ENCODE results near the gene PRUNE2. TPM values are rescaled to one million over a fixed set of nuclear protein-coding genes. Genes with fewer than 3 reads are reported as not detected.

PRUNE2 gene
- total RNA-seq, 6 donors from 2014 or later = 5.6 to 20.4 (median 8.8) TPM

DNA sequence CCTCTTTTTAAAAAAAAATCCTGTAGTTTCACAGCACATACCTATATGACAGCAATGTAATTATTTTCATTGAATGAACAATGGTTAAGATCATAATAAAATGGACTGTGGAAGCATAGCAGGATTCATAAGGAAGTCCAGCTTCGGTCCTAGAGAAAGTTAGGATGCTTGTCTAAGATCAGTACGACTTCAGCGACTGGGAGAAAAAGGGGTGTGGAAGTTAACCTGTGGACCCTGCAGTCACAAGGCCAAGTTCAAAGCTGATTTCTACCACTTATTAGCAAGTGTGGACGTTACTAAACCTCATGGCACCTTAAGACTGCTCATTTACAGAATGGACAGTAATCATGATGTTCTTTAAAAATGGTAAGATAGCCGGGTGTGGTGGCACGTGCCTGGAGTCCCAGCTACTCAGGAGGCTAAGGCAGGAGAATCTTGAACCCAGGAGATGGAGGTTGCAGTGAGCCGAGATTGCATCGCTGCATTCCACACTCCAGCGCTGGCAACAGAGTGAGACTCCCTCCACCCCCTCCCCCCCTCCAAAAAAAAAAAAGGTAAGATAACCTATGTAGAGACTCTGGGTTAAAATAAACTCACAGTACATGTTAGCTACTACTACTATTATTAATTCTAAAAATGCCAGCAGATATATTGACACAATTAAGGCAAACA is 213.3 kb downstream of the PRUNE2 start:
- Histone ChIP-seq H3K27me3 (no peaks in the 10 kb centered on the region), H3K36me3 (no peaks in the 10 kb centered on the region), H3K9me3 (no peaks in the 10 kb centered on the region), H3K27ac (no peak overlapping the region), H3K4me3 (no peak overlapping the region), H3K4me1 (peaks cover 0 to 12% (median 10%) of the 10 kb centered on the region in 4 donors)
- TF ChIP-seq POLR2AphosphoS5 (IDR thresholded peaks at IDR 0.05) (no peak), POLR2A (IDR thresholded peaks at IDR 0.05) (no peak), EP300 (IDR thresholded peaks at IDR 0.05) (no peak)
- TF ChIP-seq, protein P1, sequence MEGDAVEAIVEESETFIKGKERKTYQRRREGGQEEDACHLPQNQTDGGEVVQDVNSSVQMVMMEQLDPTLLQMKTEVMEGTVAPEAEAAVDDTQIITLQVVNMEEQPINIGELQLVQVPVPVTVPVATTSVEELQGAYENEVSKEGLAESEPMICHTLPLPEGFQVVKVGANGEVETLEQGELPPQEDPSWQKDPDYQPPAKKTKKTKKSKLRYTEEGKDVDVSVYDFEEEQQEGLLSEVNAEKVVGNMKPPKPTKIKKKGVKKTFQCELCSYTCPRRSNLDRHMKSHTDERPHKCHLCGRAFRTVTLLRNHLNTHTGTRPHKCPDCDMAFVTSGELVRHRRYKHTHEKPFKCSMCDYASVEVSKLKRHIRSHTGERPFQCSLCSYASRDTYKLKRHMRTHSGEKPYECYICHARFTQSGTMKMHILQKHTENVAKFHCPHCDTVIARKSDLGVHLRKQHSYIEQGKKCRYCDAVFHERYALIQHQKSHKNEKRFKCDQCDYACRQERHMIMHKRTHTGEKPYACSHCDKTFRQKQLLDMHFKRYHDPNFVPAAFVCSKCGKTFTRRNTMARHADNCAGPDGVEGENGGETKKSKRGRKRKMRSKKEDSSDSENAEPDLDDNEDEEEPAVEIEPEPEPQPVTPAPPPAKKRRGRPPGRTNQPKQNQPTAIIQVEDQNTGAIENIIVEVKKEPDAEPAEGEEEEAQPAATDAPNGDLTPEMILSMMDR (IDR thresholded peaks at IDR 0.05) = no peak
- DNase-seq = no peak
- WGBS, 2 donors = 58 to 80% methylated on average over 9 of the region's 9 CpGs
- ATAC-seq (ENCODE audit: low FRiP score in 2 of 2) = no peak

- 6 to 13% methylated on average over 13 of the region's 13 CpGs for WGBS, 2 donors
Measured at GRCh38 chr9:76691517-76692313, 214.2 kb downstream of the PRUNE2 start.

DNA sequence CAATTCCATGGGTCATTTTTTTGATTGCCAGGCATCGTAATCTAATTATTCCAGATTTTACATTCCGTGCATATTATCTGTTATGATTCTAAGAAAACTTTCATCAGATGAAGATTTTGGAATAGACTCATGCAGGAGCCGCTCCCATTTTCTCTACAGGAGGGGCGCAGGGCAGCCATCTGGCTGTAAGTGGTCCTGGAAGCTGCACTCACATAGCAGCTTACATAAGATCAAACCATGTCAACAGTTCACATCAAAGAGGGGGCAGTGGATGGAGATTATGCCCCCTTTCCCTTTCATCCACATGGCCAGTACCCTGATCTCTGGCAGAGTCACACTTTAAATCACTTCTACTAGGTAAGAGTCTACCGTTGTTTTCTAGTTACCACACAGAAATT is 214.9 kb downstream of the PRUNE2 start:
- Histone ChIP-seq H3K9me3 (no peaks in the 10 kb centered on the region), H3K27ac (no peak overlapping the region), H3K27me3 (no peaks in the 10 kb centered on the region), H3K4me3 (no peak overlapping the region), H3K36me3 (no peaks in the 10 kb centered on the region), H3K4me1 (peaks cover 0 to 12% (median 10%) of the 10 kb centered on the region in 4 donors)
- TF ChIP-seq POLR2A (IDR thresholded peaks at IDR 0.05) (no peak), EP300 (IDR thresholded peaks at IDR 0.05) (no peak), POLR2AphosphoS5 (IDR thresholded peaks at IDR 0.05) (no peak)
- TF ChIP-seq, protein P1 (IDR thresholded peaks at IDR 0.05) = no peak
- DNase-seq (no peak), ATAC-seq (ENCODE audit: low FRiP score in 2 of 2) (no peak)
- WGBS, 2 donors = 62 to 64% methylated on average over 5 of the region's 5 CpGs

More at GRCh38 chr9:76691517-76692313, 214.2 kb downstream of the PRUNE2 start:
- peak overlapping the region in 3 of 4 donors; percentile 1 to 36 (median 22) for H3K4me3 ChIP-seq
- H3K27ac ChIP-seq = peak overlapping the region in 1 of 4 donors; percentile 54
- H3K36me3 ChIP-seq = no peaks in the 10 kb centered on the region
- no peak for DNase-seq
- H3K27me3 ChIP-seq = no peaks in the 10 kb centered on the region
- H3K9me3 ChIP-seq = no peaks in the 10 kb centered on the region
- no peak for ATAC-seq (ENCODE audit: low FRiP score in 2 of 2)
- peaks cover 0 to 12% (median 10%) of the 10 kb centered on the region in 4 donors for H3K4me1 ChIP-seq
- no peak for TF ChIP-seq EP300 (IDR thresholded peaks at IDR 0.05)
- no peak for TF ChIP-seq POLR2A (IDR thresholded peaks at IDR 0.05)
- TF ChIP-seq POLR2AphosphoS5 (IDR thresholded peaks at IDR 0.05) = no peak
- TF ChIP-seq, protein P1 (IDR thresholded peaks at IDR 0.05) = no peak

DNA sequence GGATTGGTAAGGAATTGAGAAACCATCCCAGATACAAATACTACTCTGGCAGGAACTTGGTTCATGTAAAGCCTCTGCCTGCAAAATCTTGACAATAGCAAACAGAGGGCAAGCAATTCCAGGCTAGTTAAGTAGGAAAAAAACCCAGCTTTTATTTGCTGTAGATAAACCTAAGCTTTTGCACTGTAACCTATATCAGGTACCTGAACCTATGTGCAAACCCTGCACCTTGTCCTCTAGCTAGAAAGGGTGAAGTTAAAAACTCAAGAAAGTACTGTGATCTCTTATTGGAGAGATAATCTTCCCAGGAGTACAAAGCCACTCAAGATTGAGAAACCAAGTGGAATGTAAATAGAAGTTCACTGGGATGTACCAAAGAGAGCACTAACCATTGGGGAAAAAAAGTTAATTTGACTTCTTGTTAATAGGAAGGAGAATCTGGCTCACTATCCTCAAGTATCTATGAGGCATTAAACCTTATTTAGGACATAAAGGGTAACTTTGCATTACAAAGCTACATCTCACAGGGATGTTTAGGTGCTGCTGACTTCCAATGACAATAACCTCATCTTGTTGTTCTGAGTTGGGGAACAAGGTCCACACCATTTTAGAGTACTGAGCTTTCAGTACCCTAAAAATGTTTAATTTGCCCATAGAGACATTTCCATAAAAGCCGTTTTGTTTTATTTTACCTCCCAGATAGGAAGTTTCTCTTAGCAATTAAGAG is 215.5 kb downstream of the PRUNE2 start:
- no peak overlapping the region for H3K27ac ChIP-seq
- no peak for DNase-seq
- WGBS, 2 donors = 55 to 61% methylated on average over 1 of the region's 1 CpG

More for the DNA sequence above, 215.5 kb downstream of the PRUNE2 start:
- ATAC-seq (ENCODE audit: low FRiP score in 2 of 2) = no peak
- H3K27me3 ChIP-seq = no peaks in the 10 kb centered on the region
- H3K9me3 ChIP-seq = no peaks in the 10 kb centered on the region
- no peak overlapping the region for H3K4me3 ChIP-seq
- H3K36me3 ChIP-seq = no peaks in the 10 kb centered on the region
- no peak for TF ChIP-seq POLR2AphosphoS5 (IDR thresholded peaks at IDR 0.05)
- TF ChIP-seq, protein P1 (IDR thresholded peaks at IDR 0.05) = no peak
- no peak for TF ChIP-seq POLR2A (IDR thresholded peaks at IDR 0.05)
- no peak for TF ChIP-seq EP300 (IDR thresholded peaks at IDR 0.05)
- H3K4me1 ChIP-seq = peaks cover 0 to 12% (median 10%) of the 10 kb centered on the region in 4 donors

Data from upper lobe of left lung (tissue), 6 donors.